GM23338 (cell line): ENCODE measurements around the gene C1QTNF9. TPM values are rescaled to one million over a fixed set of nuclear protein-coding genes. Genes with fewer than 3 reads are reported as not detected.

ENCODE experiments used
- ATAC-seq: fragments of 200-7000 bp; cut with Tn5 transposase; 3 replicates; pipeline ENCODE4 v1.9.1; 2020
- DNase-seq: peaks from one replicate; pipeline ENCODE4 v3.0.0-alpha.2; 2015; ENCODE audit warnings: low spot score
- H2AFZ ChIP-seq: fragments of 200-600 bp; sonication (generic); 2 replicates; pipeline ENCODE4 v1.8.0; 2016; ENCODE audit warnings: antibody characterized with exemption, mild to moderate bottlenecking, moderate library complexity
- H3F3A ChIP-seq: fragments of 200-600 bp; sonication (generic); replicated peaks from 2 replicates; pipeline ENCODE4 v1.8.0; 2017; ENCODE audit warnings: antibody characterized with exemption, mixed run types, low read depth
- H3K27ac ChIP-seq: fragments of 200-600 bp; sonication (generic); 2 replicates; pipeline ENCODE4 v1.6.1; 2016; ENCODE audit warnings: low read depth
- H3K27me3 ChIP-seq: fragments of 200-600 bp; sonication (generic); 2 replicates; pipeline ENCODE4 v1.8.0; 2016; ENCODE audit warnings: mild to moderate bottlenecking, mixed run types, moderate library complexity; ENCODE audit not compliant: insufficient read depth
- H3K36me3 ChIP-seq: fragments of 200-600 bp; sonication (generic); 2 replicates; pipeline ENCODE4 v1.8.0; 2016; ENCODE audit warnings: mild to moderate bottlenecking; ENCODE audit not compliant: insufficient read depth
- H3K4me1 ChIP-seq: fragments of 200-600 bp; sonication (generic); 2 replicates; pipeline ENCODE4 v1.8.0; 2016; ENCODE audit warnings: mild to moderate bottlenecking, moderate library complexity; ENCODE audit not compliant: insufficient read depth
- H3K4me2 ChIP-seq: fragments of 200-600 bp; sonication (generic); 2 replicates; pipeline ENCODE4 v1.7.1; 2017; ENCODE audit warnings: mixed run types
- H3K4me3 ChIP-seq: fragments of 200-600 bp; sonication (generic); 2 replicates; pipeline ENCODE4 v1.6.1; 2016; ENCODE audit warnings: mixed run types
- H3K79me2 ChIP-seq: fragments of 200-600 bp; sonication (generic); replicated peaks from 2 replicates; pipeline ENCODE4 v1.8.0; 2017; ENCODE audit warnings: mild to moderate bottlenecking; ENCODE audit not compliant: insufficient read depth
- H3K9me2 ChIP-seq: fragments of 200-600 bp; sonication (generic); 2 replicates; pipeline ENCODE4 v1.8.0; 2017; ENCODE audit not compliant: insufficient read depth
- H4K20me1 ChIP-seq: fragments of 200-600 bp; sonication (generic); replicated peaks from 2 replicates; pipeline ENCODE4 v1.8.0; 2017; ENCODE audit warnings: mild to moderate bottlenecking; ENCODE audit not compliant: insufficient read depth
- H3K27ac Mint-ChIP-seq: 2 replicates; pipeline ENCODE4 v1.8.0; 2020; ENCODE audit warnings: inconsistent platforms, mild to moderate bottlenecking, moderate library complexity, mixed read lengths
- H3K27me3 Mint-ChIP-seq: 3 replicates; pipeline ENCODE4 v1.8.0; 2022; ENCODE audit warnings: low read depth, mild to moderate bottlenecking, moderate library complexity, mixed read lengths, inconsistent platforms; ENCODE audit not compliant: insufficient read depth, poor library complexity
- H3K36me3 Mint-ChIP-seq: 3 replicates; pipeline ENCODE4 v1.8.0; 2021; ENCODE audit warnings: low read depth, mild to moderate bottlenecking, inconsistent platforms, moderate library complexity, mixed read lengths
- H3K4me1 Mint-ChIP-seq: 3 replicates; pipeline ENCODE4 v1.8.0; 2020; ENCODE audit warnings: mild to moderate bottlenecking, inconsistent platforms, mixed read lengths
- H3K4me3 Mint-ChIP-seq: 3 replicates; pipeline ENCODE4 v1.8.0; 2021; ENCODE audit warnings: moderate library complexity, mild to moderate bottlenecking, inconsistent platforms, mixed read lengths
- H3K9me3 Mint-ChIP-seq: 3 replicates; pipeline ENCODE4 v1.8.0; 2020; ENCODE audit warnings: moderate library complexity, mild to moderate bottlenecking, inconsistent platforms, mixed read lengths
- CREB1 ChIP-seq: fragments of 250-450 bp; sonication (Bioruptor Pico); IDR thresholded peaks from 2 replicates; pipeline ENCODE4 v1.5.0; 2020; ENCODE audit warnings: low read depth, mild to moderate bottlenecking, moderate library complexity
- CTCF ChIP-seq, 2 experiments: fragments of 200-600 bp in 1 of 2; sonication (generic) in 1 of 2; conservative IDR thresholded peaks; 2 replicates each; pipeline versions ENCODE4 v1.5.1 to v1.6.1; 2016 to 2017; ENCODE audit warnings: antibody characterized with exemption in 2 of 2, low read depth in 2 of 2, mild to moderate bottlenecking in 2 of 2, moderate library complexity in 1 of 2
- ETS1 ChIP-seq: IDR thresholded peaks from 2 replicates; pipeline ENCODE4 v1.6.1; 2016; ENCODE audit warnings: antibody characterized with exemption
- EZH2 ChIP-seq: fragments of 200-600 bp; sonication (generic); IDR thresholded peaks from one replicate; pipeline ENCODE4 v1.8.0; 2017; ENCODE audit warnings: antibody characterized with exemption, mild to moderate bottlenecking, low read depth; ENCODE audit not compliant: unreplicated experiment
- EZH2phosphoT487 ChIP-seq: fragments of 200-600 bp; sonication (generic); IDR thresholded peaks from one replicate; pipeline ENCODE4 v1.8.1; 2018; ENCODE audit warnings: antibody characterized with exemption; ENCODE audit not compliant: unreplicated experiment
- JUNB ChIP-seq: IDR thresholded peaks from one replicate; pipeline ENCODE4 v1.6.1; 2016; ENCODE audit warnings: antibody characterized with exemption; ENCODE audit not compliant: unreplicated experiment
- NANOG ChIP-seq: IDR thresholded peaks from 2 replicates; pipeline ENCODE4 v1.6.1; 2016; ENCODE audit warnings: antibody characterized with exemption, borderline replicate concordance
- POLR2AphosphoS5 ChIP-seq: IDR thresholded peaks from 2 replicates; pipeline ENCODE4 v1.6.1; 2016; ENCODE audit warnings: antibody characterized with exemption, low read depth
- REST ChIP-seq: IDR thresholded peaks from one replicate; pipeline ENCODE4 v1.6.1; 2018; ENCODE audit warnings: antibody characterized with exemption; ENCODE audit not compliant: unreplicated experiment
- STAT1 ChIP-seq: IDR thresholded peaks from one replicate; pipeline ENCODE4 v1.6.1; 2016; ENCODE audit warnings: antibody characterized with exemption; ENCODE audit not compliant: unreplicated experiment
- ZNF114 ChIP-seq: fragments of 250-450 bp; sonication (Bioruptor Pico); IDR thresholded peaks from 2 replicates; pipeline ENCODE4 v1.5.0; 2020; ENCODE audit warnings: mild to moderate bottlenecking, moderate library complexity
- ZNF331 ChIP-seq: fragments of 250-450 bp; sonication (Bioruptor Pico); IDR thresholded peaks from 2 replicates; pipeline ENCODE4 v1.5.0; 2020; ENCODE audit warnings: low read depth, mild to moderate bottlenecking, moderate library complexity
- ZNF462 ChIP-seq: fragments of 250-450 bp; sonication (Bioruptor Pico); IDR thresholded peaks from 2 replicates; pipeline ENCODE4 v1.5.0; 2020; ENCODE audit warnings: mild to moderate bottlenecking, moderate library complexity
- polyA plus RNA-seq: library from polyadenylated mRNA; unstranded; fragments of >200 nt; fragmentation: Nextera tagmentation; extraction: Ambion mirVana; gene quantifications from 2 replicates; pipeline ENCODE4 v1.2.1, GENCODE V29; 2016
- total RNA-seq: library from RNA; depleted of rRNA; stranded (reverse); fragments of >200 nt; shearing (Covaris generic); gene quantifications from 2 replicates; pipeline ENCODE4 v1.2.3, GENCODE V29; 2014

The C1QTNF9 gene
- total and polyA plus RNA-seq, 2 experiments from 2014 or later: not detected

- Histone ChIP-seq H2AFZ (no peak overlapping the region), H3K27me3 (no peaks in the 10 kb centered on the region), H3K4me2 (no peak overlapping the region), H3K9me2 (no peaks in the 10 kb centered on the region), H3K4me3 (no peak overlapping the region), H3K4me1 (no peaks in the 10 kb centered on the region), H3K27ac (no peak overlapping the region), H4K20me1 (no peaks in the 10 kb centered on the region), H3F3A (no peaks in the 10 kb centered on the region), H3K79me2 (0 out of 2 replicates have a peak, but pooled peaks cover 8% of the 10 kb centered on the region), H3K36me3 (no peaks in the 10 kb centered on the region)
- Mint-ChIP-seq H3K36me3 (0 out of 3 replicates have a peak, but pooled peaks cover under 1% of the 10 kb centered on the region), H3K9me3 (no peaks in the 10 kb centered on the region), H3K4me3 (no peak overlapping the region), H3K27me3 (peaks cover 2% of the 10 kb centered on the region), H3K27ac (no peak overlapping the region; the same call in 1 of the 2 replicates), H3K4me1 (peaks cover 3% of the 10 kb centered on the region; the same call in 2 of the 3 replicates)
- ATAC-seq (no peak), DNase-seq (no peak)
- no peak for TF ChIP-seq CREB1 (CRISPR knock-in tag)
- no peak for TF ChIP-seq ZNF114 (CRISPR knock-in tag)
- TF ChIP-seq STAT1: no peak
- TF ChIP-seq CTCF (conservative IDR thresholded peaks at IDR 0.05; ENCODE audit: low read depth in 2 of 2): no peak
- TF ChIP-seq ETS1: no peak
- no peak for TF ChIP-seq NANOG
- TF ChIP-seq ZNF462 (CRISPR knock-in tag): no peak
- TF ChIP-seq EZH2: no peak
- TF ChIP-seq POLR2AphosphoS5: no peak
- TF ChIP-seq JUNB: no peak
- no peak for TF ChIP-seq ZNF331 (CRISPR knock-in tag)
- no peak for TF ChIP-seq REST
- TF ChIP-seq EZH2phosphoT487: no peak
Measured at GRCh38 chr13:24279327-24280110, 29.9 kb upstream of the C1QTNF9 start.
